GM20431 (cell line): ENCODE data around the gene AMT.
"Not testable (repeated sequence)": the region's sequence is repeated elsewhere in the genome, so short reads cannot be mapped to it uniquely, and the experiment has no call there.

Experiments
- in situ Hi-C: fragments of 300-500 bp; cut with MseI, MboI; formaldehyde crosslinking; loops from one replicate; pipeline ENCODE4 v1.15.0; 2020; ENCODE audit warnings: low sequenced_read_pairs; ENCODE audit not compliant: unreplicated experiment

Gene AMT

GRCh38 chr3:49401766-49402165 lies 20.5 kb downstream of the AMT start:
- in situ Hi-C loops = no loop called here

- in situ Hi-C loops = no loop called here
Observed at GRCh38 chr3:49399461-49399860, 22.8 kb downstream of the AMT start.

GRCh38 chr3:49397470-49397869 lies 24.8 kb downstream of the AMT start:
- in situ Hi-C loops = no loop called here

GRCh38 chr3:49391310-49391709 lies 31.0 kb downstream of the AMT start:
- in situ Hi-C loops = not testable (repeated sequence)

GRCh38 chr3:49389297-49389696 lies 33.0 kb downstream of the AMT start:
- in situ Hi-C loops = no loop called here

- in situ Hi-C loops = no loop called here
Observed at GRCh38 chr3:49388289-49388820, 33.9 kb downstream of the AMT start.

GRCh38 chr3:49387721-49388120 lies 34.6 kb downstream of the AMT start:
- in situ Hi-C loops = no loop called here

- in situ Hi-C loops = no loop called here
Observed at GRCh38 chr3:49386056-49386756, 36.1 kb downstream of the AMT start.

- in situ Hi-C loops = no loop called here
Observed at GRCh38 chr3:49385617-49386016, 36.7 kb downstream of the AMT start.

- in situ Hi-C loops = no loop called here
Observed at GRCh38 chr3:49383387-49383786, 38.9 kb downstream of the AMT start.

- in situ Hi-C loops = no loop called here
Observed at GRCh38 chr3:49378249-49378895, 43.9 kb downstream of the AMT start.

- in situ Hi-C loops = no loop called here
Observed at GRCh38 chr3:49377483-49377882, 44.8 kb downstream of the AMT start.

- in situ Hi-C loops = no loop called here
Observed at GRCh38 chr3:49371946-49372345, 50.3 kb downstream of the AMT start.

- in situ Hi-C loops = no loop called here
Observed at GRCh38 chr3:49370585-49371290, 51.5 kb downstream of the AMT start.
